PC-9 (cell line): ENCODE data around the gene ACE2.

Experiments used
- CTCF ChIP-seq: fragments of 200-600 bp; sonication (generic); conservative IDR thresholded peaks from 2 replicates; pipeline ENCODE4 v1.6.1; 2017; ENCODE audit warnings: mixed run types, antibody characterized with exemption, mild to moderate bottlenecking, moderate library complexity
- EZH2 ChIP-seq: fragments of 200-600 bp; sonication (generic); IDR thresholded peaks from 2 replicates; pipeline ENCODE4 v1.8.0; 2017; ENCODE audit warnings: antibody characterized with exemption, low read depth

- TF ChIP-seq CTCF (no peak), EZH2 (no peak)
Measured at GRCh38 chrX:15524417-15524816, 76.3 kb downstream of the ACE2 start.
